Measurements from ENCODE around the gene CUX1.
"Not testable (repeated sequence)": the region's sequence is repeated elsewhere in the genome, so short reads cannot be mapped to it uniquely, and the experiment has no call there.

Gene CUX1

GRCh38 chr7:102019461-102019860 is 202.0 kb downstream of the CUX1 start:
- no peak for DNase-seq (ENCODE audit: low read depth)
- TF ChIP-seq CTCF (IDR thresholded peaks at IDR 0.05; ENCODE audit: insufficient read depth, low read depth, low read length, missing control alignments) = no peak
- H3K4me3 ChIP-seq (ENCODE audit: low read length) = no peak overlapping the region

GRCh38 chr7:102021841-102022618 is 204.6 kb downstream of the CUX1 start:
- no peak for DNase-seq (ENCODE audit: low read depth)

GRCh38 chr7:102024005-102024768 is 206.8 kb downstream of the CUX1 start:
- TF ChIP-seq CTCF (IDR thresholded peaks at IDR 0.05; ENCODE audit: insufficient read depth, low read depth, low read length, missing control alignments) = no peak
- no peak overlapping the region for H3K4me3 ChIP-seq (ENCODE audit: low read length)
- no peak for DNase-seq (ENCODE audit: low read depth)

More at GRCh38 chr7:102021841-102022618, 204.6 kb downstream of the CUX1 start:
- H3K4me3 ChIP-seq (ENCODE audit: low read length) = no peak overlapping the region
- TF ChIP-seq CTCF (IDR thresholded peaks at IDR 0.05; ENCODE audit: insufficient read depth, low read depth, low read length, missing control alignments) = no peak

- no peak for DNase-seq (ENCODE audit: low read depth)
- TF ChIP-seq CTCF (IDR thresholded peaks at IDR 0.05; ENCODE audit: insufficient read depth, low read depth, low read length, missing control alignments) = no peak
Observed at GRCh38 chr7:102024769-102025391, 207.5 kb downstream of the CUX1 start.

GRCh38 chr7:102025777-102026176 is 208.4 kb downstream of the CUX1 start:
- not testable (repeated sequence) for H3K4me3 ChIP-seq (ENCODE audit: low read length); DNase-seq (ENCODE audit: low read depth)

More at GRCh38 chr7:102024769-102025391, 207.5 kb downstream of the CUX1 start:
- no peak overlapping the region for H3K4me3 ChIP-seq (ENCODE audit: low read length)

GRCh38 chr7:102028206-102028826 is 210.9 kb downstream of the CUX1 start:
- H3K4me3 ChIP-seq (ENCODE audit: low read length) = no peak overlapping the region
- no peak for TF ChIP-seq CTCF (IDR thresholded peaks at IDR 0.05; ENCODE audit: insufficient read depth, low read depth, low read length, missing control alignments)
- no peak for DNase-seq (ENCODE audit: low read depth)

- DNase-seq (ENCODE audit: low read depth) = no peak
- TF ChIP-seq CTCF (IDR thresholded peaks at IDR 0.05; ENCODE audit: insufficient read depth, low read depth, low read length, missing control alignments) = no peak
Observed at GRCh38 chr7:102029616-102030015, 212.2 kb downstream of the CUX1 start.

More at GRCh38 chr7:102029616-102030015, 212.2 kb downstream of the CUX1 start:
- H3K4me3 ChIP-seq (ENCODE audit: low read length) = no peak overlapping the region

Measured in epithelial cell of esophagus (primary cell).